Activated CD8-positive, alpha-beta memory T cell treated with anti-CD3 and anti-CD28 coated beads for 36 hours (primary cell): ENCODE results near the gene ADGRL3. TPM values are rescaled to one million over a fixed set of nuclear protein-coding genes. Genes with fewer than 3 reads are reported as not detected.

Experiments used
- CTCF ChIA-PET: fragments of 350-600 bp; sonication (Branson Sonifier 250); formaldehyde crosslinking; loops from one replicate; lab custom pipeline; 2021; ENCODE audit warnings: antibody characterized with exemption; lab: Charles Lee
- POLR2A ChIA-PET: fragments of 350-600 bp; sonication (Branson Sonifier 250); formaldehyde crosslinking; loops from one replicate; lab custom pipeline; 2021; ENCODE audit warnings: antibody characterized with exemption; lab: Charles Lee
- total RNA-seq, 2 experiments: library from RNA; stranded (reverse); gene quantifications; one replicate each; pipeline ENCODE4 v1.2.3, GENCODE V29; 2021

The ADGRL3 gene
- total RNA-seq, 2 experiments from 2014 or later = not detected

DNA sequence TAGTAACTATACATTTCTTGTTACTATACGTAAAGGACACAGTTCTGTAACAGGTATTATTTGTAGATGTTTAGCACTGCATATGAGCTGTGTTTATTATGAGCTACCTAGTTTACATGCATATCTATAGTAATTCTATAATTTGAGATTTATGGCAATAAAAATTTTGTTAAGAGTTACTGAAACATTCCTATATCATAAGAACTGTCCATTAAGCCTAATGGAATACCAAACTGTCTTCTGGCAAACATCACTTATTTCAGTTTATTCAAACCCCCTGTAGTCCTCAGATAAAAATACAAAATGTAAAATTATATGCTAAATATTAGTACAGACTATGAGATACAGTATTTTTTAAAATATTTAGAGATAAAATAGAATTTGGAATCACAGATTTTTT is 205.2 kb downstream of the ADGRL3 start:
- POLR2A ChIA-PET = no interaction called here
- CTCF ChIA-PET = no interaction called here

DNA sequence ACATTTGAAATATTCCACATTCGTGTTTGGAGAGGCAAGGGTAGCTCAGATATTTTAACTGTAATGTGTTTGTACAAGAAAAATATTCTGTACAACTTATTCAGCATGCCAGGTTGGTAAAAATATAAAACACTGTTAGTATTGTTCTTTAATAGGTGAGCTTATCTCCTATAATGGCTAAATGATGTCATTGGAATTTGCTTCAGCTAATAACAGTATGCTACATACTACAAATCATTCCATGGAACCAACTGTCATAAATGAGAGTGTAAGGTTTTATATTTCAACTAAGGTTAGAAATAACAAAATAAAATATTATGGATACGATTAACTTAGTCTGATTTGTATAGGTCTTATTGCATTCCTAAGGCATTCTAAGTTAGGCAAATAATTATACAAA is 206.6 kb downstream of the ADGRL3 start:
- ChIA-PET CTCF (no interaction called here), POLR2A (no interaction called here)

DNA sequence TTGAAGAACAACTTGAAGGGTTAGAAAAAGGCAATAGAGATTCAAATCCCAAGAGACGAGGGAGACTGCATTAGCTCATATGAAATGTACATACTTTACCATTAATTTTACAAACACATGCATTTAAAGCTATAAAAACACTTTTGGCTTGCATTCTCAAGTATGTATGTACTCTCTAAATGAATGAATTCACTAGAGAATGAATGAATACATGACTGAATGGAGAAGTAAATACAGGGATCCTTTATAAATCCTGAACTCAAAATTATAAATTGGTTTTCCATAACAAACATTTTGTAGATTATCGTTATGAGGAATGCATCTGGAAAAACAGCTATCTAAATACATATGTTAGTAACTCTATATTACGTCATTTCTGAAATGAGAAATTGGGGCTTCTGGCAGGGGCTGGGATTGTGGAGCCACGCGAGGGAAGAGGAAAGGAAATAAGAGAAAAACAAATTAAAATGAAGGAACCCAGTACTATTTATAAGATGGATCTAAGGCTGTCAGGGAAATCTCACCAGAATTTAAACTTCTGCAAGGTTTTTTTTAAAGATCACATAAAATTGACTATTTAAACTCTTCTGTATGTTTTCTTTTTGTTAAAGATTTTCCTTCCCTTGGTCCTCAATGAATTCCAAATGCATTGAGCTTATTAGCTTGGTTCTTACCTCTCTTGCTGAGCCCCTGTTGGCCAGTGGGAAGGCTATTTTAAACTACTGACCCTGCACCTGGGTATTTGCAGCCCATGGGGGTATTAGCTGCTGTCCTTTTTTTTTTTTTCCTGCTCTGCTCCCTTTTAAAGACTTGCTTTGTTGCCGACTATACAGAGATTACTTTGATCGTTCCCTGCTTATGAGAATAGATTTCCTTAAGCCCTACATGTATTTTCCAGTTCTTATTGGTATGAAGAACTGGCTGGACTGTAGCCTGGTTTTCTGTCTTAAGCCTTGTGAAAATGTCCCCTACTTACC is 207.8 kb downstream of the ADGRL3 start:
- CTCF ChIA-PET = no interaction called here
- POLR2A ChIA-PET = no interaction called here

DNA sequence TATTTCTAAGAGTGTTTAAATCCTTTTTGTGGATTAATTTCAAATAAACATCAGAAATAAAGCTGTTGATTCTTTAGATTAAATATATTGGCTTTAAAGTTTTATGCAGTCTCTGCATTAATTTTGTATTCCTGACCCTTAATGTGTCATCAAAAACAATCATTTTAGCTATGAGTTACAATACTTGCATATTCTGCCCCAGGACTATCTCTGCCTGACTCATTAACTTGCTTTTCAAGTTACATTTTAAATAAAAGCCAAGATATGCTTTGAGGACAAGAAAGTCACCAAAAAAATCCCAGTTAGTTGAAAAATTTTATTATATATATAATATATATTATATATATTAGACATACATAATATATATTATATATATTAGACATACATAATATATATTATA is 208.7 kb downstream of the ADGRL3 start:
- CTCF ChIA-PET = no interaction called here

DNA sequence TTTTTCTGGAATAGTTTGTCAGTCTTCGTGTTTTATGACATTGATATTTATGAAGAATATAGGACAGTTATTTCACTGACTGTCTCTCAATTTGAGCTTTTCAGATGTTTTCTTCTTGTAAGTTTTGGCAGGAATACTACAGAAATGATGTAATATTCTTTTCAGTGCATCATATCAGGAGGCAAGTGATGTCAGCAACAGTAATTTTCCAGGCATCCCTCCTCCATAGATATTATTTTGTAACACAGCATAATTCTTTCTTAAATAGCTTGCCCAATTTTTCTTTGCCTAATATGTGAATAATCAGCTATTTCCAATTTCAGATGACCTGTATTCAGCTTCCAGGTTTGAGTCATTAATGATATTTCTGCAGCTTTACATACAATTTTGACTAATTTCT is 211.1 kb downstream of the ADGRL3 start:
- CTCF ChIA-PET = no interaction called here

More for the DNA sequence above, 208.7 kb downstream of the ADGRL3 start:
- POLR2A ChIA-PET = no interaction called here

DNA sequence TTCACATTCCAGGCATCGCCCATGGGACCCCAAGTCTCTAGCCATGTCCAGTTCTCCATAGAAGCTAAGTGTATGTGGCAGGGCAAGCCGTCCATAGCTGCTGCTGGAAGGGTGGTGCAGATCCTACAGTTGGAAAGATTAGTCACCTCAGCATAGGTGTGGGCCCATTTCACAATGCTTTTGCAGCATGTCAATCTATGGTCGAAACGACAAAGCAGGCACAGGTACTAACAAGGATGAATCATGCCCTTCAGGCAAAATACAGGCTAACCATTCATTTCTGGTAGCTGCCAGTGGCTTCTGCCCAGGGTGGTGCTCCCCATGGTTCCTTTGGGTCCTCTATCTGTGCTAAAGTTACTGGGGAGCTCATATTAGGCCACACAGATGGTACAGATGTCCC is 225.2 kb downstream of the ADGRL3 start:
- CTCF ChIA-PET = no interaction called here
- POLR2A ChIA-PET = no interaction called here

More for the DNA sequence above, 211.1 kb downstream of the ADGRL3 start:
- POLR2A ChIA-PET = no interaction called here

DNA sequence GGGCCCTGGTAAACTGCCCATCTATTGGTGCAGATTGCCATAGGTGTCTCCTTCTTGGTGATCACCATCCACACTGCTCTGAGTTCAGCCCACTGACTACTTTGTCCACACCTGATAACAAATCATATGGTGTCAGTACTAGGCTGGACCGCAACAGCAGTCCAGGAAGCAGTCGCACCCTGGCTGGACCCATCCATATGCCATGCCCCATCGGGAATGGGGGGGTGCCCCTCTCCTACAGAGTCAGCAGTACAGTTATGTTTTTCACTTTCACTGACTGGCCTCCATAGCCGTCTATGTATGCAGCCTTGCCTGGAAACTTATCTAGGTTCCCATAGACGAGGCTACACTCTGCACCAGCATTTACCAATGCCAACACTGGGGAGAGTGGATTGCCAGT is 226.1 kb downstream of the ADGRL3 start:
- POLR2A ChIA-PET = no interaction called here
- CTCF ChIA-PET = no interaction called here

DNA sequence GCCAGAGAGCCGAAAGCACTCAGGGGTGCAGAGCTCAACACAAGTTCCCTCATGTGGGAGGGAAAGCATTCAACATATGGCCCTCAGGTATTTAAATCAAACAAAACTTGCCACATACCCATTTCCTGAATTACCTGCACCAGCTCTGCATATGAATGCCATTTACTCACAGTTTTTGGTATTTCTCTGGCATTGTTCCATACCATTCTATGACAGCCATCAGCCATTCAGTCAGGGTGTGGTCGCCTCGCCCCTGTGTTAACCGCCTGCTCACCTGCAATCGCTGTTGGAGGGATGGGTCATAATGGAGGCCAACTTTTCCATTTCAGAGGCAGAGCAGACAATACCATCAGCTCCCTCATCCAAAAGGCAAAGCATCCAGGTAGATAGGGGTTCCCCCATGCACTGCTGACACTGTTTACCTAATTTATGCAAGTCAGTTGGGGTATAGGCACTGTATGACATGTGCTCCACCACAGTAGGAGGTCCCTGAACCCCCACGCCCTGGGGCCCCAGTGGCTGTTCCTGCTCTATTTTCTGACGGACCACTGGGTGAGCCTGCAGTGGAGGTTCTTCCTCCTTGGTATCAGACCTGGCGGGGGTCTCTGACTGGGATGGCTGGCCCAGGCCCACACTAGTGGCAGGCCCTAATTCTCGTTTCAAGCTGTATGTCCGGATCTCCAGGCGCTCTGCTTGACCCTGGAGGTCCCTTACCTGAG is 227.1 kb downstream of the ADGRL3 start:
- ChIA-PET POLR2A (no interaction called here), CTCF (no interaction called here)

DNA sequence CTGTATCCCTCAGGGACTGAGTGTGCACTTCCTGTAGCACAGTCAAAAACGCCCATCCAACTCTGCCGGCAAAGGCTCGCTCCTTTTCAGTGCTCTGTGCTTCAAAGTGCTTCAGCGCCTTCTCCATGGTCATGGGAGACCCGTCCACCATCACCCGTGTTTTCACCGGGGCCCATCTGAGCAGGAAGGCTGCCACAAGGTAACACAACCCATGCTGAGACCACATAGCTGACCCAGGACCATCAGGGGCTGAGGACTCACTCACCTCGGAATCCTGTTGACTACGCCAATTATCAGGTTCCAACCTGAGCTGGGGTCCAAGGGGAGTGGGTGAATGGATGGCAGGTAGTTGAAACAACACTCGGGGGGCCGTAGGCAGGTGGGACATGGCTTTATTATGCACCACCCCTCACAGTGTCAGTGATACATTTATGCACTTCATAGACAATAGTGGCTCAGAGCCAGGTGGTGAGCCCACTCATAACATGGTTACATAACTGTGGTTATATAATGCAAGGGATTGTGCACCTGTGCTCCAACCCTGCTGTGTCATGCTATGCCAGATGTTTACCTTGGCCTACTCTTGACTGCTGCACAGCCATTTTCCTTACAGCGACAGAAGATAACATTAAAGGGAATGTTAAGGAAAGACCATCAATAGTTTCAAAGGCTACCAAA is 227.8 kb downstream of the ADGRL3 start:
- POLR2A ChIA-PET = no interaction called here
- CTCF ChIA-PET = no interaction called here

DNA sequence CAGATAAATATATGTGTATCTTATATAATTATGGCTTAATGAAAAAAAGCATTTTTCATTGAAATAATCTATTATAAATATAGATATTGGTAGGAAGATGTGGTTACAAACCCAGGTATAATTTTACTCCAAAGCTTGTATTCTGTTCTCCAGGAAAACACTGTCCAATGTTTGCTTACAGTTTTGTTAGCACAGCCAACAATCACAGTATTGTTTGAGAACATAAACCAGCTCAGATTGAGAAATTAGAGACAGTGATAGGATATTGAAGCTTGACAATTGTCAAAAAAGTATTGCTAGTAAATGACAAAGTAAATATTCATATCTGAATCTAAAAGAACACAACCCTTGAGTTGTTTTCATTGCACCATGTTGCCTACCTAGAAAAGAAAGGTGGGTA is 228.8 kb downstream of the ADGRL3 start:
- CTCF ChIA-PET = no interaction called here
- POLR2A ChIA-PET = no interaction called here

DNA sequence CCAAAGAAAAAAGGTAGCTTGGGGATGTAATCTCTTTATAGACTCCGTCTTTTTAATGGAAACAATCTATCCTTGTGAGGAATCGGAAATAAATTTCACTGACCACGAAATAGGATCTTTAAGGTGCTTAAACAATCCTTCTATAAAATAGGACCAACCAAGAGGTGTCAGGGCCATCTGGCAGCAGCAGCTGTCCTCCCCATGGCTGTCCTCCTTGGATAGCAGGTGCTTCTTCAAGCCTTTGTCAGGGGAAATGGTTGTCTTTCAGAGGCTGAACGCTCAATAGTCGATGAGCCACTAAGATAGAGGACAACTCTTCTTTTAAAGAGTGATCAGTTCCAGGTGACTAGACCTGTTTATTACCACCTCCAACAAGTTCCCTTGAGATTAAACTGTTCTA is 231.0 kb downstream of the ADGRL3 start:
- CTCF ChIA-PET = no interaction called here

DNA sequence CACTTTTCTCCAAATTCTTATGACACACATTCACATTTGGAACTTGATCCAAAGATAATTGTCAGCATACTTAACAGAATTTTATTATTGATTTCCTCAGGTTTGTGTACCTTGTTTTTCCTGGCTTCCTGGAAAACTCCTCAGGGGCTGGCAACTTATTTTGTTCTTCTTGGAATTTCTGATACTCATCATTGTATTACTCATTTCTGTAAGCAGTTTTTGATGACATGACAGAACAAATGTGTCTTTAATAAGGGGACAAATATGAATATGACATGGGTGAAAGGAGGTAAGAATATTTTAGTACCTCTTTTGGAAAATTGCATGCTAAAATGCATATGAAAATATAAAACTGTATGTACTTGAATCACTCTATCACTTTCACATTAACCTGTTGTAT is 237.8 kb downstream of the ADGRL3 start:
- ChIA-PET CTCF (no interaction called here), POLR2A (no interaction called here)

More for the DNA sequence above, 231.0 kb downstream of the ADGRL3 start:
- POLR2A ChIA-PET = no interaction called here

DNA sequence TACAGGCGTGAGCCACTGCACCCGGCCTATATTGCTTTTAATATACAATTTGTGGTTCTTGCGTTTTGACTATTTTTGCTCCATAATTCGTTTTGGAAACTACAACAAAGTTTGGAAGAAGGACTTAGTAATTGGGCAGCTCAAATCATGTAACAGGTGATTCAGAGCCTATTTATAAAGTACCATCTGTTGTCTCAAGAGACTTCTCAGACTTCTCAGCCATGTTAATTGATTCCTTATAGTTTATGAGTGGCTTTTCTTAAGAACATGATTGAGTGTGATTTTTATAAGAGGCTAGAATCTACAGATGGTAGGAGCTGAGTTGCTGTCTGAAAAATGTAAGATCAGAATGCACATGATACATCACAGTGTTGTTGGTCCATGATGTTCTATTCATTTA is 240.2 kb downstream of the ADGRL3 start:
- ChIA-PET POLR2A (no interaction called here), CTCF (no interaction called here)

DNA sequence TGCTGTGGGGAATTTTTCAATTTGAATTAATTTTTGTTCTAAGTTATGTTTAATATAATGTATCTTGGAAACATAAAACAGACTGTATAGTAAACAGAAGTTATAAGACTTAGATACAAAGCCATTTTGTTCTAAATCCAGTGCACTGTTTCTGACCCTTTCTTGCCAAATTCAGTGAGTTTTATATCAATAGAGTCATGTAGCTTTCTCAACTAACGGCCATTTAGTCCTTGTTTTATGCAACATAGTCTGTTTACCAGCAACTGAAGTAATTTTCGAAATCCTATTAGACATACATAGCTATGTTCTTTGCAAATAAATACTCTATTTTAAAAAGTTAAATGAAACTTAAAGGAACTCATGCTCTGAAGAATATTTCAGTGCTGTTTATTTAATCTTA is 242.8 kb downstream of the ADGRL3 start:
- POLR2A ChIA-PET = no interaction called here
- CTCF ChIA-PET = no interaction called here

DNA sequence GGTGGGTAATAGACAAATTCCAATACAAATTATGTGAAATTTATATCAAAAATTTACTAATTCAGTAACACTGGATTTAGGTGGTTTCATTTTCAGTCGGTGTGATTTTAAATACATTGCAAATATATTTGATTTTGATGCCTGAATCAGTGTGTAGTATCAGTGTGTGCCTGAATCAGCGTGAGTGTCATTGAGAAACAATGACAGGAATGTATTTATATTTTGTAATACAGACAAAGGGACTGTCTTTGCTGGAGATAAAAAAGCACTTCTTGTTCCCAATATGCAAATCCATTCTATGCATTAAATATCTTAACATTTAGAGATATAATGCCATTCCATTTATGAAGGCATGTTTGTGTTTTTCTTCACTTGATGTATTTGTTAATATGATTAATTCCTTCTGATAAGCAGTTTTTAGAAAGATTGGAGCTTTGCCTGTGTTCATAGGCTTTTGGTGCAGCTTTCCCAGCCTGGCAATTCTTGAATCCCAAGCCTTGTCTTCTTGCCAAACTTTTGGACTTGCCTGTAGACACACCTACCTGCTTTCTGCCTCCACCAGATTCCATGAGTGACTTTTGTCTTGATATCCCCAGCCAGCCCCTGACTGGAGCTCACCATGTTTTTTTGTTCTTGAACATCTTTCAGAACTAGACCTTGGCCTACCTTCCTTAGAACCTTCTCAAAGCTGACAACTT is 243.8 kb downstream of the ADGRL3 start:
- POLR2A ChIA-PET = no interaction called here
- CTCF ChIA-PET = no interaction called here

DNA sequence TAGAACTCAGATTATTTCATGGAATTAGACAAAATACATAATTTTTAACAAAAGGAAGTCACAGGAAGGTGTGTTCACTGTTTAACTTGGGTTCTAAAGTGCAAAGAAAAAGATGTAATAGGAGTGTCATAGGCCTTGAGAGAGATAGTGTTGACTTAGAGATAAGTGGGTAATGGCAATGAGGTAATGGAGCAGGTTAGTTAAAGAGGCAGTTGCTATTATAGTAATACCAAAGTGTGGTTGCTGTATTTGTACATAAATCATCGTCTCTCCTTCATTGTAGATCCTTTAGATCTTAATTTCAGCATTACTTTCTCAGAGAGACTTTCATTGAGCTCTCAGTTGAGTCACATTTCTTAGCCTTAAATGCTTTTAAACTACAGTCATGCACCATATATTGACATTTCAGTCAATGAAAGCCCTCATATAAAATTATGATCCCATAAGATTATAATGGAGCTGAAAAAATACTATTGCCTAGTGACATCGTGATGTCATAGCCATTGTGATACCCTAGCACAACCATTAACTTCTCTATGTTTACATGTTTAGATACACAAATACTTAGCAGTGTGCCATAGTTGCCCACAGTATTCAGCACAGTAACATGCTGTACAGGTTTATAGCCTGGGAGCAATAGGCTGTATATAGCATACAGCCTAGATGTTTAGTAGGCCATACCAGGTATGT is 245.4 kb downstream of the ADGRL3 start:
- ChIA-PET POLR2A (no interaction called here), CTCF (no interaction called here)

DNA sequence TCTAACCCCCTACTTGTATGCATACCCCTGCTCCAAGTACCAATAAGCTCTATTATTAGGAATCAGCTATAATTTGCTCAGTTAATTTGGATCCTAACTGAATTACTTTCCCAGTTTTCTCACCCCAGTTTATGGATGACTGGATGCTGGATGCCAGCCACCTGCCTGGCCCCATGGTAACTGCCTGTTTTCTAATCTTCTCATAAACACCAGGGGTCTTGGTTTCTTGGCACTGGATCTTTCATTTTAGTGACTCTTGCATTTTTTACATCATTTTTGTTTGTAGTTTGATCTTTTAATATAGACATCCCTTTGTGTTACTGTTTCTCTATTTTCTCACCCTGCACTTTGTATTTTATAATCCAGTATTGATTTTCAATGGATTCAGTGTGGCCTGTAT is 246.8 kb downstream of the ADGRL3 start:
- ChIA-PET POLR2A (no interaction called here), CTCF (no interaction called here)

DNA sequence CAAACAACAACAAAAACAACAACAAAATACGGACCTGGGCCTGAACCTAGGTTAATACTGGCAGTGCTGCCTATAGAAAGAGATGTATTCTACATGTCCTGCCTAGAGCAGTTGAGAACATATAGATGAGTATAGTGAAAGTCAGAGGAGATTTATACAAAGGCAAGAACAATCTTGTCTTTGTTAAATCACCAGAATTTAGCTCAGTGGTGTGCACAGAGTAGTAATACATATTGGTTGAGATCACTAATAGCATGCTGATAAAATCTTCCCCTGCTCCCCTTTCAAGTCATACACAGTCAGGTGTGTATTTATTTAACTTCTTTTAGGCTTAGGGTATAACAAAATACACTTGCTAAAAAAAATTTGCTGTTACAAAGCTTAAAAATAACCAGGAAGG is 247.8 kb downstream of the ADGRL3 start:
- CTCF ChIA-PET = no interaction called here
- POLR2A ChIA-PET = no interaction called here

DNA sequence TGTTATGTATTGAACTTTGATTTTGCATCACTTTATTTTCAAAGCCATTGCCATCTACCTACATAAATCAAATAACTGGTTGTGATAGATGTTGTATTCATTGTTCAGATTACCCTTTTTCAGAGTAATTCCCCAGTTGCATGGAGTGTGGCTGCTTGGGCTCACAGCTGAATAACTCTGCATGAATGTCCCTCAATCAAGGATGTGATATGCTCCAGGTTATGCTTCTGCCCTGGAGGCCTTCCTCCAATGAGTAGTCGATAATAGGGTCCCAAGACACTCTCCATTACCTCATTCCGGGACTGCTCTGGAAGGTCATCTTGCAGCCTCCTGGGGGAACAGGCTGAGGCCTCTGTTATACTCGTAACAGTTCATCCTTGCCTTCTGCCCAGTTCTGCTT is 251.8 kb downstream of the ADGRL3 start:
- CTCF ChIA-PET = no interaction called here

More for the DNA sequence above, 251.8 kb downstream of the ADGRL3 start:
- POLR2A ChIA-PET = no interaction called here
